D721Med (cell line): ENCODE data around the gene EIF3B.

Experiments
- DNase-seq: peaks from one replicate; pipeline ENCODE4 v3.0.0; 2011; ENCODE audit warnings: low spot score; ENCODE audit not compliant: insufficient read length
- FAIRE-seq: peaks from 2 replicates; lab custom pipeline; 2011; peaks lifted over from hg19 to GRCh38; lab: Jason Lieb, UNC
- TF ChIP-seq, protein P1 (sequence below): IDR thresholded peaks from 2 replicates; pipeline ENCODE4 v1.5.1; 2012; ENCODE audit warnings: mild to moderate bottlenecking, control low read depth; ENCODE audit not compliant: insufficient read depth; ENCODE audit errors: missing control alignments

Gene EIF3B

DNA sequence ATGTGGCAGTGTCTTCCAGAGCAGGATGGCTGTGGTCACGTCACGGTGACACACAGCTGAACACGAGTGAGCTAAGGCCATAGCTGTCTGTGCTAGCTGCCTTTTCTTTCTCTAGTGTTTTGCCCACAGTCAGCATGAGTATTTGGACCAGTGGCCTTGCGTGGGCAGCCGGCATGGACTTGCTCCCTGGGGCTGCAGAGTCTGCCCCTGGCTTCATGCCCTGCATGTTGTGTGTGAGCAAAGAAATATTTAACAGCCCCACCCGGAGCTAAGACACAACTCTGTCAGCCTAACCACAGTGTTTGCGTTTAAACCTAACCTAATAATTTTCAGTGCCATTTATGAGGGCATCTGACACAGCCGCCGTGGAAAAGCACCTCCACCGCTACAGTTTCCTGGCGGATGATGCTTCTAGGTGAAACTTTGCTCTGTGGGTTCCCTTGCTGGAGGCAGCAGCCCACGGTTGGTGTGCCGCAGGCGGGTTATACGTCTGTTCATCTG is 63.4 kb downstream of the EIF3B start:
- TF ChIP-seq, protein P1, sequence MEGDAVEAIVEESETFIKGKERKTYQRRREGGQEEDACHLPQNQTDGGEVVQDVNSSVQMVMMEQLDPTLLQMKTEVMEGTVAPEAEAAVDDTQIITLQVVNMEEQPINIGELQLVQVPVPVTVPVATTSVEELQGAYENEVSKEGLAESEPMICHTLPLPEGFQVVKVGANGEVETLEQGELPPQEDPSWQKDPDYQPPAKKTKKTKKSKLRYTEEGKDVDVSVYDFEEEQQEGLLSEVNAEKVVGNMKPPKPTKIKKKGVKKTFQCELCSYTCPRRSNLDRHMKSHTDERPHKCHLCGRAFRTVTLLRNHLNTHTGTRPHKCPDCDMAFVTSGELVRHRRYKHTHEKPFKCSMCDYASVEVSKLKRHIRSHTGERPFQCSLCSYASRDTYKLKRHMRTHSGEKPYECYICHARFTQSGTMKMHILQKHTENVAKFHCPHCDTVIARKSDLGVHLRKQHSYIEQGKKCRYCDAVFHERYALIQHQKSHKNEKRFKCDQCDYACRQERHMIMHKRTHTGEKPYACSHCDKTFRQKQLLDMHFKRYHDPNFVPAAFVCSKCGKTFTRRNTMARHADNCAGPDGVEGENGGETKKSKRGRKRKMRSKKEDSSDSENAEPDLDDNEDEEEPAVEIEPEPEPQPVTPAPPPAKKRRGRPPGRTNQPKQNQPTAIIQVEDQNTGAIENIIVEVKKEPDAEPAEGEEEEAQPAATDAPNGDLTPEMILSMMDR: no peak
- no peak for DNase-seq
- no peak for FAIRE-seq

DNA sequence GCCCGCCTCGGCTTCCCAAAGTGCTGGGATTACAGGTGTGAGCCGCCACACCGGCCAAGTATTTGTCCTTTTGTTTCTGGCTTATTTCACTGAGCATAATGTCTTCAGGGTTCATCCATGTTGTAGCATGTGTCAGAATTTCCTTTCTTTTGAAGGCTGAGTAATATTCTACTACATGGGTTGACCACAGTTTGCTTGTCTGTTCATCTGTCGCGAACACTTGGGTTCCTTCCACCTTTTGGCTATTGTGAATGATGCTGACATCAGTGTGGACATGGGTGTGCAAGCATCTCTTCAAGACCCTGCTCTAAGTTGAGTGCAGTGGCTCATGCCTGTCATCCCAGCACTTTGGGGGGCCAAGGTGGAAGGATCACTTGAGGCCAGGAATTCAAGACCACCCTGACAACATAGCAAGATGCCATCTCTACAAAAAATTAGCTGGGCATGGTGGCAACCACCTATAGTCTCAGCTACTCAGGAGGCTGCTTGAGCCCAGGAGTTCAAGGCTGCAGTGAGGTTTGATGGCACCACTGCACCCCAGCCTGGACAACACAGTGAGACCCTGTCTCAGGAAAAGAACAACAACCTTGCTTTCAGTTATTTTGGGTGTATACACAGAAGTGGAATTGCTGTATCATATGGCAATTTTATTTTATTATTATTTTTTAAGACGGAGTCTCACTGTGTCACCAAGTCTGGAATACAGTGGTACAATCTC is 65.7 kb downstream of the EIF3B start:
- FAIRE-seq: no peak
- DNase-seq: no peak
- TF ChIP-seq, protein P1: no peak

DNA sequence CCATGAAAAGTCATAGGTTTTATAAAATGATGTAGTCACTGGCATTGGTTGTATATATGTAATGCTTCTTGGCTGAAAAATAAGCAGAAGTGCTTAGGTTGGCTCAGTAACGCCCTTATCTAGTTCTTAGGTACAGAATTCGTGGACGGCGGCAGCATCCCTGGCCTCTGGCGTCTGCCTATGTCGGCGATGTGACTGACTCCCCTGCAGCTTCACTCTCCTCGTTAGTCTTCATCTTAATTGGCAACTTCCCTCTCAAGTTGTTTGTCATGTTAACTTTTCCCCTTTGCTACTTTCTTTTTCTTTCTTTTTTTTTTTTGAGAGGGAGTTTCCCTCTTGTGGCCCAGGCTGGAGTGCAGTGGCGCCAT is 67.3 kb downstream of the EIF3B start:
- DNase-seq (no peak), FAIRE-seq (no peak)
- TF ChIP-seq, protein P1: no peak

DNA sequence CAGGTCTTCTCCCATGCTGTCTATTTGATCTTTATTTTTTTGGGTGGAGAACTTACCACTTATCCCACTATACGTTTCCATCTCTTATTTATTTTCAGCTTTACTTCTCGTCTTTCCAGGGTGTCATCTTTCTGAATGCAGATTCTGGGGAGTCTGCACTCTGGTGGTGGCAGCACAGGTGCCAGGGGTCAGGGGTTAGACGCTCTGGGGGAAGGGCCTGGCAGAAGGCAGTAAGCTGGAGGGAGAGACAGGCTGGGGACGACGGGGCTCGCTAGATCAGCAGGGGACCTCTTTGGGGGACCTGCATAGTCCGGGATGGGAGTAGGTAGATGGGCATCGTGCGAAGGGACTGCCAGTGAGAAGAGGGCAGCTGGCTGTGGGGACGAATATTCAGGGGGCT is 71.1 kb downstream of the EIF3B start:
- TF ChIP-seq, protein P1: no peak
- DNase-seq (no peak), FAIRE-seq (no peak)
